Small intestine (tissue), 7 donors: ENCODE measurements around the gene RBP2. TPM values are rescaled to one million over a fixed set of nuclear protein-coding genes. Genes with fewer than 3 reads are reported as not detected.
"Not testable (repeated sequence)": the region's sequence is repeated elsewhere in the genome, so short reads cannot be mapped to it uniquely, and the experiment has no call there.

ENCODE experiments used
- DNase-seq, 2 donors: peaks; one replicate each; pipeline versions ENCODE4 v3.0.0 to v3.0.0-alpha.2; 2013
- FAIRE-seq: peaks from 2 replicates; lab custom pipeline; 2012; peaks lifted over from hg19 to GRCh38; lab: Jason Lieb, UNC
- H3K27ac ChIP-seq, 3 donors: one replicate each; pipeline ENCODE4 v1.5.1; 2013; ENCODE audit warnings: low read length in 2 of 3, mild to moderate bottlenecking in 2 of 3, control low read depth in 1 of 3, inconsistent platforms in 1 of 3, low read depth in 1 of 3, moderate library complexity in 1 of 3
- H3K27me3 ChIP-seq, 3 donors: one replicate each; pipeline ENCODE4 v1.6.1; 2013; ENCODE audit warnings: low read length in 3 of 3, inconsistent platforms in 1 of 3; ENCODE audit not compliant: control insufficient read depth in 3 of 3, insufficient read depth in 3 of 3
- H3K36me3 ChIP-seq, 3 donors: one replicate each; pipeline ENCODE4 v1.6.1; 2013; ENCODE audit warnings: low read length in 3 of 3, inconsistent platforms in 1 of 3, low read depth in 1 of 3, mild to moderate bottlenecking in 1 of 3, moderate library complexity in 1 of 3; ENCODE audit not compliant: control insufficient read depth in 3 of 3, insufficient read depth in 2 of 3
- H3K4me1 ChIP-seq, 3 donors: one replicate each; pipeline ENCODE4 v1.6.1; 2013; ENCODE audit warnings: low read length in 2 of 3, inconsistent platforms in 1 of 3, low read depth in 1 of 3, mild to moderate bottlenecking in 1 of 3, moderate library complexity in 1 of 3; ENCODE audit not compliant: control insufficient read depth in 3 of 3, insufficient read depth in 2 of 3
- H3K4me3 ChIP-seq, 3 donors: one replicate each; pipeline ENCODE4 v1.5.1; 2013; ENCODE audit warnings: low read length in 3 of 3, control low read depth in 1 of 3, inconsistent platforms in 1 of 3, low read depth in 1 of 3, mild to moderate bottlenecking in 1 of 3, moderate library complexity in 1 of 3
- H3K9me3 ChIP-seq, 2 donors: one replicate each; pipeline ENCODE4 v1.6.1; 2013; ENCODE audit warnings: low read depth in 1 of 2, low read length in 1 of 2; ENCODE audit not compliant: control insufficient read depth in 2 of 2, insufficient read depth in 1 of 2
- WGBS, 3 donors: extraction: QIAGEN DNeasy Blood & Tissue Kit; methylation state at CpG; one replicate each; pipeline ENCODE4 v1.1.7; 2013; 5-methylcytosine and 5-hydroxymethylcytosine counted together
- polyA plus RNA-seq, 4 donors: library from polyadenylated mRNA; stranded (reverse) in 3 of 4; unstranded in 1 of 4; fragments of 200-250 nt in 3 of 4; fragments of 120-200 nt in 1 of 4; gene quantifications; one replicate each; pipeline versions ENCODE4 v1.2.1 to v1.2.3, GENCODE V29; 2013
- donor health status: healthy with polysubstance abuse.
- donor health status: control.
- donor health status: control.
- donor health status: Bipolar disorder and iron deficiency.
- donor health status: healthy.

The RBP2 gene
- polyA plus RNA-seq, 4 donors, result 1,530 to 12,637 (median 3,776) TPM

GRCh38 chr3:139421040-139421439, 55.3 kb downstream of the RBP2 start:
- Histone ChIP-seq H3K9me3 (no peaks in the 10 kb centered on the region), H3K4me1 (peaks cover 1 to 3% (median 3%) of the 10 kb centered on the region in 3 donors), H3K27ac (no peak overlapping the region), H3K36me3 (peaks cover 0 to 13% (median 2%) of the 10 kb centered on the region in 3 donors), H3K27me3 (no peaks in the 10 kb centered on the region), H3K4me3 (no peak overlapping the region)
- FAIRE-seq, result no peak
- peak in 1 of 2 donors; percentile 43 for DNase-seq
- WGBS, 3 donors, result 0 to 36% (median 31%) methylated on average over 1 of the region's 1 CpG

GRCh38 chr3:139418144-139418543, 58.2 kb downstream of the RBP2 start:
- peaks cover 0 to 5% (median 0%) of the 10 kb centered on the region in 3 donors for H3K36me3 ChIP-seq
- peaks cover 0 to 14% of the 10 kb centered on the region in 2 donors for H3K9me3 ChIP-seq
- no peak overlapping the region for H3K27ac ChIP-seq
- no peaks in the 10 kb centered on the region for H3K27me3 ChIP-seq
- H3K4me3 ChIP-seq, result no peak overlapping the region
- H3K4me1 ChIP-seq, result peaks cover 3 to 5% (median 3%) of the 10 kb centered on the region in 3 donors
- FAIRE-seq (no peak), DNase-seq (no peak)
- 82 to 90% (median 87%) methylated on average over 2 of the region's 2 CpGs for WGBS, 3 donors

GRCh38 chr3:139416275-139416674, 60.0 kb downstream of the RBP2 start:
- FAIRE-seq (no peak), DNase-seq (no peak)
- 90 to 95% (median 91%) methylated on average over 1 of the region's 1 CpG for WGBS, 3 donors
- Histone ChIP-seq H3K27ac (no peak overlapping the region), H3K36me3 (peaks cover 0 to 5% (median 0%) of the 10 kb centered on the region in 3 donors), H3K4me3 (no peak overlapping the region), H3K4me1 (peaks cover under 1 to 4% (median 3%) of the 10 kb centered on the region in 3 donors), H3K27me3 (no peaks in the 10 kb centered on the region), H3K9me3 (peaks cover 0 to 14% of the 10 kb centered on the region in 2 donors)

GRCh38 chr3:139414608-139415224, 61.6 kb downstream of the RBP2 start:
- peak overlapping the region in 1 of 3 donors; percentile 48 for H3K27ac ChIP-seq
- peaks cover 0 to 5% (median 0%) of the 10 kb centered on the region in 3 donors for H3K36me3 ChIP-seq
- no peak overlapping the region for H3K4me3 ChIP-seq
- 16 to 66% (median 25%) methylated on average over 2 of the region's 2 CpGs for WGBS, 3 donors
- no peak for FAIRE-seq
- peak; percentile 30 to 79 for DNase-seq
- H3K4me1 ChIP-seq, result peaks cover 0 to 4% (median 0%) of the 10 kb centered on the region in 3 donors
- H3K27me3 ChIP-seq, result no peaks in the 10 kb centered on the region
- peaks cover 0 to 14% of the 10 kb centered on the region in 2 donors for H3K9me3 ChIP-seq

- not testable (repeated sequence) for H3K36me3 ChIP-seq, H3K27ac ChIP-seq, H3K27me3 ChIP-seq, H3K4me1 ChIP-seq, FAIRE-seq, DNase-seq, H3K4me3 ChIP-seq
- peaks cover 0 to 14% of the 10 kb centered on the region in 2 donors for H3K9me3 ChIP-seq
Observed at GRCh38 chr3:139412891-139413290, 63.4 kb downstream of the RBP2 start.

Other genes starting within 250 kb of the RBP2 start
- 10 to 100 TPM; 61.1 to 75.9 (median 65.6) TPM for gene MRPS22, start 132.5 kb downstream of the RBP2 start, polyA plus RNA-seq
- 100 to 1,000 TPM in 1 of 4 donors, 10 to 100 TPM in 3; 53.5 to 128 (median 67.5) TPM for gene COPB2, start 86.9 kb downstream of the RBP2 start, polyA plus RNA-seq
- gene RBP1, start 63.2 kb upstream of the RBP2 start, polyA plus RNA-seq, result 10 to 100 TPM; 28.9 to 76.2 (median 41.2) TPM
- 10 to 100 TPM in 1 of 4 donors, 1 to 10 TPM in 3; 2.5 to 16.3 (median 7.5) TPM for gene NMNAT3, start 201.5 kb upstream of the RBP2 start, polyA plus RNA-seq